Measurements from ENCODE around the gene ADAM17. TPM values are rescaled to one million over a fixed set of nuclear protein-coding genes. Genes with fewer than 3 reads are reported as not detected.

ADAM17 gene
- polyA plus RNA-seq, 1 of the 3 experiments (the other 2 are of a cell fraction) = 17.1 TPM

DNA sequence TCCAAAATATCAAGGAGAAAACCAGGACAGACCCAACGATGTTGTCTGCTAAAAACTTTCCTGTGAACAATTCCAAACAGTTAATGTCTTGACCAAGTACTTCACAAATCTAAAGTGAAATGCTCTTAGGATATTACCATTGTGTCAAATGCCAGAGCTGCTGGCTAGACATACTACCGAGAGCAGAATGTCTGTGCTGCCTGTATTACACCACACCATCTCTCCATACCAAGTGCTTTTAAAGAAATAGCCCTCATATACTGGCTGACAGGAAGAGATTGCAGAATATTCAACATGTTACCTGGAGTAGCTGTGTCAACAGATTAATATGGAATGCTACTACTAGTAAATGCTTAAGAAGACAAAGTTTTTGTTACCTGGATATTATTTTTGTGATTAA lies 62.7 kb downstream of the ADAM17 start:
- no peak overlapping the region for H3K4me2 ChIP-seq
- DNase-seq = no peak
- no peak overlapping the region for H3K4me3 ChIP-seq (ENCODE audit: low read depth in 2 of 2, low read length in 1 of 2)
- H3K9ac ChIP-seq = no peak overlapping the region
- H3K27me3 ChIP-seq (ENCODE audit: insufficient read depth) = no peaks in the 10 kb centered on the region
- H3K79me2 ChIP-seq (ENCODE audit: insufficient read depth) = no peaks in the 10 kb centered on the region
- H2AFZ ChIP-seq (ENCODE audit: low read depth) = no peak overlapping the region
- TF ChIP-seq EZH2phosphoT487 (IDR thresholded peaks at IDR 0.05; ENCODE audit: borderline replicate concordance, low read depth) (no peak), NRF1 (IDR thresholded peaks at IDR 0.05; ENCODE audit: low read depth, low read length) (no peak), POLR2AphosphoS5 (IDR thresholded peaks at IDR 0.05; ENCODE audit: low read depth, low read length) (peak; percentile 10; the same call in 1 of the 2 replicates)
- H4K20me1 ChIP-seq (ENCODE audit: insufficient read depth) = no peaks in the 10 kb centered on the region
- peaks cover 0 to 7% of the 10 kb centered on the region in 2 experiments; a peak in 1 of 4 replicates for H3K4me1 ChIP-seq (ENCODE audit: control insufficient read depth in 1 of 2, insufficient read depth in 2 of 2, low read depth in 1 of 2, low read length in 1 of 2)
- peaks cover 88 to 90% of the 10 kb centered on the region in 2 experiments for H3K36me3 ChIP-seq (replicated peaks in 1 of 2; ENCODE audit: control insufficient read depth in 1 of 2, insufficient read depth in 2 of 2, low read length in 1 of 2)
- 79% methylated on average over 2 of the region's 2 CpGs for WGBS (ENCODE audit: low lambda C conversion rate)
- peaks cover 13% of the 10 kb centered on the region for H3F3A ChIP-seq (replicated peaks; ENCODE audit: insufficient read depth)
- H3K27ac ChIP-seq (ENCODE audit: low read depth in 2 of 2, low read length in 1 of 2) = no peak overlapping the region
- no peaks in the 10 kb centered on the region for H3K9me3 ChIP-seq
- no peaks in the 10 kb centered on the region for H3K9me2 ChIP-seq
- ChIA-PET CTCF (interaction anchor here (1.3 to 2.8 kb wide), 2 partner anchors 10 to 13 kb away, joined by 5 to 12 read pairs; no protein-coding TSS in a partner anchor), POLR2A (no interaction called here)

DNA sequence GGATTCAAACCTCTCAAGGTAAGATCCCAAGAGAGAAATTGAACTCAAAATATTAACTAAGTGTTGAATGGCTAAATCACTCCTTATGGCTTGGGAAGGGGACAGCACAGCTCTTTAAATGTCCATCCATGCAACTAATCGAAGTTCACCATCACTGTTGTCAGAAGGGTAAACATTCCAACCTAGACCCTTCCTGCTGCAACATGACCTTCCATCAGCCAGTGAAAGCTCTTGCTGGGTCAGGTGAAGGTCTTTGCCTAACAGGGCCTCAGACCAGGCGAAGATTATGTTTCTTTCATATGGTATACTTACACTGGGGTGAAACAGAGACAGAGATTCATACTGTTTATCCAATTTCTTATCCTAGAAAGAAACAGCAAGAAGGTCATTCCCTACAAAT lies 64.8 kb downstream of the ADAM17 start:
- Histone ChIP-seq H3K4me1 (ENCODE audit: control insufficient read depth in 1 of 2, insufficient read depth in 2 of 2, low read depth in 1 of 2, low read length in 1 of 2) (no peaks in the 10 kb centered on the region), H2AFZ (ENCODE audit: low read depth) (no peak overlapping the region), H3K27ac (ENCODE audit: low read depth in 2 of 2, low read length in 1 of 2) (no peak overlapping the region), H3K9me2 (no peaks in the 10 kb centered on the region), H3K4me3 (ENCODE audit: low read depth in 2 of 2, low read length in 1 of 2) (no peak overlapping the region), H3K9ac (no peak overlapping the region), H3F3A (replicated peaks; ENCODE audit: insufficient read depth) (peaks cover 15% of the 10 kb centered on the region), H4K20me1 (ENCODE audit: insufficient read depth) (no peaks in the 10 kb centered on the region), H3K36me3 (replicated peaks in 1 of 2; ENCODE audit: control insufficient read depth in 1 of 2, insufficient read depth in 2 of 2, low read length in 1 of 2) (peaks cover 89 to 94% of the 10 kb centered on the region in 2 experiments), H3K27me3 (ENCODE audit: insufficient read depth) (no peaks in the 10 kb centered on the region), H3K9me3 (no peaks in the 10 kb centered on the region), H3K79me2 (ENCODE audit: insufficient read depth) (peaks cover 13% of the 10 kb centered on the region; the same call in 1 of the 2 replicates), H3K4me2 (no peak overlapping the region)
- no peak for DNase-seq
- WGBS (ENCODE audit: low lambda C conversion rate) = 85% methylated on average over 2 of the region's 2 CpGs
- POLR2A ChIA-PET = no interaction called here
- CTCF ChIA-PET = interaction anchor here (1.6 kb wide), 1 partner anchor 16 kb away, joined by 5 read pairs; no protein-coding TSS in a partner anchor
- TF ChIP-seq, protein P1, sequence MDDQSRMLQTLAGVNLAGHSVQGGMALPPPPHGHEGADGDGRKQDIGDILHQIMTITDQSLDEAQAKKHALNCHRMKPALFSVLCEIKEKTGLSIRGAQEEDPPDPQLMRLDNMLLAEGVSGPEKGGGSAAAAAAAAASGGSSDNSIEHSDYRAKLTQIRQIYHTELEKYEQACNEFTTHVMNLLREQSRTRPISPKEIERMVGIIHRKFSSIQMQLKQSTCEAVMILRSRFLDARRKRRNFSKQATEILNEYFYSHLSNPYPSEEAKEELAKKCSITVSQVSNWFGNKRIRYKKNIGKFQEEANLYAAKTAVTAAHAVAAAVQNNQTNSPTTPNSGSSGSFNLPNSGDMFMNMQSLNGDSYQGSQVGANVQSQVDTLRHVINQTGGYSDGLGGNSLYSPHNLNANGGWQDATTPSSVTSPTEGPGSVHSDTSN (IDR thresholded peaks at IDR 0.05) = no peak
- TF ChIP-seq SIN3A (IDR thresholded peaks at IDR 0.05; ENCODE audit: borderline replicate concordance, low read depth, low read length) (no peak), MEF2A (IDR thresholded peaks at IDR 0.05; ENCODE audit: borderline replicate concordance, low read depth) (no peak), RXRA (IDR thresholded peaks at IDR 0.05; ENCODE audit: borderline replicate concordance, low read depth) (no peak), EP300 (IDR thresholded peaks at IDR 0.05; ENCODE audit: borderline replicate concordance in 1 of 2, low read depth in 1 of 2, low read length in 1 of 2) (no peak), TEAD4 (IDR thresholded peaks at IDR 0.05; ENCODE audit: borderline replicate concordance, insufficient read depth) (no peak), POLR2AphosphoS5 (IDR thresholded peaks at IDR 0.05; ENCODE audit: low read depth, low read length) (no peak), CHD2 (IDR thresholded peaks at IDR 0.05; ENCODE audit: low read length, partially characterized antibody) (no peak), SMC3 (IDR thresholded peaks at IDR 0.05; ENCODE audit: low read depth, low read length) (no peak), GATA2 (CRISPR knock-in tag; IDR thresholded peaks at IDR 0.05) (no peak), FOSL2 (IDR thresholded peaks at IDR 0.05; ENCODE audit: borderline replicate concordance, low read depth) (no peak), MXI1 (IDR thresholded peaks at IDR 0.05; ENCODE audit: low read depth, low read length) (no peak)
- TF ChIP-seq, protein P2, sequence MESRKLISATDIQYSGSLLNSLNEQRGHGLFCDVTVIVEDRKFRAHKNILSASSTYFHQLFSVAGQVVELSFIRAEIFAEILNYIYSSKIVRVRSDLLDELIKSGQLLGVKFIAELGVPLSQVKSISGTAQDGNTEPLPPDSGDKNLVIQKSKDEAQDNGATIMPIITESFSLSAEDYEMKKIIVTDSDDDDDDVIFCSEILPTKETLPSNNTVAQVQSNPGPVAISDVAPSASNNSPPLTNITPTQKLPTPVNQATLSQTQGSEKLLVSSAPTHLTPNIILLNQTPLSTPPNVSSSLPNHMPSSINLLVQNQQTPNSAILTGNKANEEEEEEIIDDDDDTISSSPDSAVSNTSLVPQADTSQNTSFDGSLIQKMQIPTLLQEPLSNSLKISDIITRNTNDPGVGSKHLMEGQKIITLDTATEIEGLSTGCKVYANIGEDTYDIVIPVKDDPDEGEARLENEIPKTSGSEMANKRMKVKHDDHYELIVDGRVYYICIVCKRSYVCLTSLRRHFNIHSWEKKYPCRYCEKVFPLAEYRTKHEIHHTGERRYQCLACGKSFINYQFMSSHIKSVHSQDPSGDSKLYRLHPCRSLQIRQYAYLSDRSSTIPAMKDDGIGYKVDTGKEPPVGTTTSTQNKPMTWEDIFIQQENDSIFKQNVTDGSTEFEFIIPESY (IDR thresholded peaks at IDR 0.05; ENCODE audit: borderline replicate concordance, low read depth) = no peak
